Ovary (tissue), 3 donors: ENCODE measurements around the gene PLEKHA7.

Source experiments
- CTCF ChIP-seq, 3 donors: fragments of 450-650 bp in 2 of 3; fragments of 200-600 bp in 1 of 3; IDR thresholded peaks; one replicate each; pipeline versions ENCODE4 v1.5.1 to v1.8.0; 2016 to 2022; ENCODE audit warnings: antibody characterized with exemption in 3 of 3, mild to moderate bottlenecking in 1 of 3
- EP300 ChIP-seq: sonication (generic); formaldehyde crosslinking; IDR thresholded peaks from one replicate; pipeline ENCODE4 v1.6.1; 2017; ENCODE audit warnings: antibody characterized with exemption
- POLR2A ChIP-seq: fragments of 450-650 bp; IDR thresholded peaks from one replicate; pipeline ENCODE4 v1.6.1; 2017; ENCODE audit warnings: antibody characterized with exemption, mild to moderate bottlenecking, moderate library complexity
- donor health status: DM: no; HTN: no; CAD: no.

GRCh38 chr11:16787035-16787742 is 227.0 kb downstream of the PLEKHA7 start:
- TF ChIP-seq CTCF (IDR thresholded peaks at IDR 0.05) (no peak), POLR2A (no peak), EP300 (no peak)
